ENCODE data around the gene MLIP.

- TF ChIP-seq EZH2 (IDR thresholded peaks at IDR 0.05; ENCODE audit: insufficient read depth, poor library complexity, severe bottlenecking) = no peak
- no peak for TF ChIP-seq EZH2phosphoT487 (IDR thresholded peaks at IDR 0.05; ENCODE audit: insufficient read depth, low read depth)
Measured at GRCh38 chr6:54071821-54072340, 39.4 kb upstream of the MLIP start.
